Fibroblast of lung (primary cell): Measurements from ENCODE around the gene CCDC50. TPM values are rescaled to one million over a fixed set of nuclear protein-coding genes. Genes with fewer than 3 reads are reported as not detected.

Source experiments
- DNase-seq, 2 donors: peaks; one replicate each; pipeline versions ENCODE4 v3.0.0 to v3.0.0-alpha.2; 2010; ENCODE audit warnings: low read depth in 2 of 2
- H2AFZ ChIP-seq: 2 replicates; pipeline ENCODE4 v1.5.1; 2012; ENCODE audit warnings: low read length, control low read depth, inconsistent platforms
- H3K27ac ChIP-seq: 2 replicates; pipeline ENCODE4 v1.5.1; 2011; ENCODE audit warnings: low read length, control low read depth; ENCODE audit not compliant: insufficient read depth
- H3K27me3 ChIP-seq: 2 replicates; pipeline ENCODE4 v1.5.1; 2011; ENCODE audit warnings: mild to moderate bottlenecking, low read length; ENCODE audit not compliant: control insufficient read depth, insufficient read depth
- H3K36me3 ChIP-seq: 2 replicates; pipeline ENCODE4 v1.5.1; 2011; ENCODE audit warnings: low read length; ENCODE audit not compliant: control insufficient read depth, insufficient read depth
- H3K4me1 ChIP-seq: 2 replicates; pipeline ENCODE4 v1.5.1; 2011; ENCODE audit warnings: low read length; ENCODE audit not compliant: control insufficient read depth, insufficient read depth; ENCODE audit errors: extremely low read depth
- H3K4me2 ChIP-seq: 2 replicates; pipeline ENCODE4 v1.5.1; 2011; ENCODE audit warnings: low read length, control low read depth; ENCODE audit not compliant: insufficient read depth; ENCODE audit errors: extremely low read depth
- H3K4me3 ChIP-seq, 4 experiments: fragments of 200-600 bp in 1 of 4; sonication (generic) in 1 of 4; replicated peaks in 1 of 4; 2 replicates each; pipeline ENCODE4 v1.5.1; 2011 to 2016; ENCODE audit warnings: low read length in 4 of 4, low read depth in 3 of 4, mild to moderate bottlenecking in 3 of 4, control low read depth in 2 of 4, inconsistent platforms in 1 of 4, mixed read lengths in 1 of 4; ENCODE audit not compliant: insufficient read depth in 1 of 4; ENCODE audit errors: control extremely low read depth in 1 of 4
- H3K79me2 ChIP-seq: 2 replicates; pipeline ENCODE4 v1.5.1; 2012; ENCODE audit warnings: mild to moderate bottlenecking, low read length, inconsistent platforms; ENCODE audit not compliant: control insufficient read depth, insufficient read depth
- H3K9ac ChIP-seq: 2 replicates; pipeline ENCODE4 v1.5.1; 2011; ENCODE audit warnings: mild to moderate bottlenecking, low read length, control low read depth; ENCODE audit not compliant: insufficient read depth
- H3K9me3 ChIP-seq: 2 replicates; pipeline ENCODE4 v1.5.1; 2012; ENCODE audit warnings: low read depth, low read length; ENCODE audit not compliant: control insufficient read depth, insufficient read depth
- H4K20me1 ChIP-seq: 2 replicates; pipeline ENCODE4 v1.5.1; 2011; ENCODE audit warnings: low read length; ENCODE audit not compliant: control insufficient read depth, insufficient read depth; ENCODE audit errors: extremely low read depth
- CTCF ChIP-seq, 2 donors: IDR thresholded peaks in 1 of 2; conservative IDR thresholded peaks in 1 of 2; 1 replicate in 1 of 2; 2 replicates in 1 of 2; pipeline ENCODE4 v1.5.1; 2011 to 2012; ENCODE audit warnings: low read length in 2 of 2, control low read depth in 1 of 2, inconsistent platforms in 1 of 2, low read depth in 1 of 2, mild to moderate bottlenecking in 1 of 2
- EZH2 ChIP-seq: IDR thresholded peaks from 2 replicates; pipeline ENCODE4 v1.5.1; 2012; ENCODE audit warnings: low read length, control low read depth, mild to moderate bottlenecking; ENCODE audit errors: missing control alignments
- polyA plus RNA-seq, 2 donors: library from polyadenylated mRNA; depleted of rRNA in 1 of 2; stranded (reverse) in 1 of 2; unstranded in 1 of 2; fragments of >200 nt; gene quantifications; 2 replicates each; pipeline ENCODE4 v1.2.1, GENCODE V29; 2011 to 2012; ENCODE audit warnings: missing spikeins in 1 of 2
- total RNA-seq: library from RNA; depleted of rRNA; stranded (reverse); fragments of >200 nt; gene quantifications from 2 replicates; pipeline ENCODE4 v1.2.1, GENCODE V29; 2014

CCDC50 gene
- total and polyA plus RNA-seq, 2 donors (not counting 1 experiment from before 2014, with no cell fraction given): 109 to 114 TPM

- Histone ChIP-seq H3K4me1 (no peaks in the 10 kb centered on the region), H3K4me3 (no peak overlapping the region), H3K79me2 (peaks cover 80% of the 10 kb centered on the region), H3K27ac (no peak overlapping the region), H3K9me3 (no peaks in the 10 kb centered on the region), H3K4me2 (no peak overlapping the region), H3K9ac (no peak overlapping the region), H2AFZ (no peak overlapping the region), H4K20me1 (no peaks in the 10 kb centered on the region), H3K27me3 (no peaks in the 10 kb centered on the region), H3K36me3 (no peaks in the 10 kb centered on the region)
- TF ChIP-seq CTCF (conservative IDR thresholded peaks at IDR 0.05 in 1 of 2, IDR thresholded peaks at IDR 0.05 in 1 of 2; ENCODE audit: low read depth in 1 of 2, low read length in 2 of 2): no peak
- no peak for TF ChIP-seq EZH2
- peak in 1 of 2 donors; percentile 52 for DNase-seq
Observed at GRCh38 chr3:191350396-191351090, 21.3 kb downstream of the CCDC50 start.

DNA sequence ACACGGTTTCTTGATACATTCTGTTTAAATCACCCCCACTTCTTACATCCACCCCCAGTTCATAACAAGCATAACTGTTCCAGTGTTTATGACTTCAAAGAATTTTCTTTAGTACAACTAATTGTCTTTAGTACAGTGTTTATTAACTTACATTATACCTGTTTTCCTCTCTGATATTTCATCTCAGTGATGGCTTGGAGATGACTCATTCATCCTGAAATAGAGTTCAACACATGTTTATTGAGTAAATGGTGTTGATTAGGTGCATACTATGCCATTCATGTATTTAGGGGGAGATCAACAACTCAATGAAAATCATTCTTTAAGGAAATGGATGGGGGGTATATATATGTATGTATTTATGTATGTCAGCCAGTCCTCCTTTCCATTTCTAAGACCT lies 22.8 kb downstream of the CCDC50 start:
- Histone ChIP-seq H3K4me3 (no peak overlapping the region), H3K4me1 (peaks cover 4% of the 10 kb centered on the region), H3K27me3 (no peaks in the 10 kb centered on the region), H3K9ac (no peak overlapping the region), H3K4me2 (no peak overlapping the region), H3K9me3 (no peaks in the 10 kb centered on the region), H3K79me2 (peaks cover 81% of the 10 kb centered on the region), H3K36me3 (no peaks in the 10 kb centered on the region), H4K20me1 (no peaks in the 10 kb centered on the region), H3K27ac (no peak overlapping the region), H2AFZ (no peak overlapping the region)
- DNase-seq: no peak
- TF ChIP-seq EZH2 (no peak), CTCF (conservative IDR thresholded peaks at IDR 0.05 in 1 of 2, IDR thresholded peaks at IDR 0.05 in 1 of 2; ENCODE audit: low read depth in 1 of 2, low read length in 2 of 2) (no peak)

DNA sequence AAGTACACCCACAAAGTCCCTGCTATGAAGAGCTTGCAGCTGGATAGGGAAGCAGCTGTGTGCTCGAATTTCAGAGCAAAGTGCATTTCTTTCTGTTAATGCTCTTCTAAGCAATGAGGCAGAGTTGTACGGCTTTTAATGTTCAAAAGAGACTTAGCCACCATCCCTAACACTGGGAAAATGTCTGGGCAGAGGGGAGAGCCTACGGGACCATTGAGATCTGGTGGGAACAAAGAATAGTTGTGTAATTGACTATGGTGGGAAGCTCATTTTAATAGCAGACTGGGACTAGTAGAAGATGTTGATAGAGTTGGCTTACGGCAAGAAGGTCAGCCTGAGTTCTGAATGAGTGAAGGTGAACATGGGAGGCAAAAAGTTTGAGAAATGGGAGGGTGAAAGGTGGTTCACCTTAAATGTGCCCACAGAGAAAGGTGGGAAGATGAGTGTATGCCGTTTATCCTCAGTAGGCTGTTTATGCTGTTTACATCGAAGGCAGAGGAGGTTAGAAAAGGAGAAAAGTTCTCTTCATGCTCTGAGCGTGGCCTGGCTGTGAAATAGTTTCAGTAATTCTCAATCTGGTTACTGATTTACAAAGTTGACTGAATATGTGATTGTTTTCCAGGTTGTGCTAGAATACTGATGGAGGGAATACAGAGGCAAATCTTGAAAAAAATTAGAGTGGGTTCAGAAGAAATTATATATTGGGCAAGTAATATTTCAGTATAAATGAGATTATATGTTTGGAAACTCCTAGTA lies 24.0 kb downstream of the CCDC50 start:
- DNase-seq: no peak
- H3K36me3 ChIP-seq: peaks cover 2% of the 10 kb centered on the region
- TF ChIP-seq CTCF (conservative IDR thresholded peaks at IDR 0.05 in 1 of 2, IDR thresholded peaks at IDR 0.05 in 1 of 2; ENCODE audit: low read depth in 1 of 2, low read length in 2 of 2) (no peak), EZH2 (no peak)
- no peak overlapping the region for H3K27ac ChIP-seq
- H4K20me1 ChIP-seq: no peaks in the 10 kb centered on the region
- H3K27me3 ChIP-seq: no peaks in the 10 kb centered on the region
- H3K79me2 ChIP-seq: peaks cover 79% of the 10 kb centered on the region
- no peaks in the 10 kb centered on the region for H3K9me3 ChIP-seq
- H3K4me1 ChIP-seq: peaks cover 6% of the 10 kb centered on the region
- H3K9ac ChIP-seq: no peak overlapping the region
- H3K4me2 ChIP-seq: no peak overlapping the region
- H2AFZ ChIP-seq: no peak overlapping the region
- no peak overlapping the region for H3K4me3 ChIP-seq
